ENCODE data around the gene APAF1.

Gene APAF1

DNA sequence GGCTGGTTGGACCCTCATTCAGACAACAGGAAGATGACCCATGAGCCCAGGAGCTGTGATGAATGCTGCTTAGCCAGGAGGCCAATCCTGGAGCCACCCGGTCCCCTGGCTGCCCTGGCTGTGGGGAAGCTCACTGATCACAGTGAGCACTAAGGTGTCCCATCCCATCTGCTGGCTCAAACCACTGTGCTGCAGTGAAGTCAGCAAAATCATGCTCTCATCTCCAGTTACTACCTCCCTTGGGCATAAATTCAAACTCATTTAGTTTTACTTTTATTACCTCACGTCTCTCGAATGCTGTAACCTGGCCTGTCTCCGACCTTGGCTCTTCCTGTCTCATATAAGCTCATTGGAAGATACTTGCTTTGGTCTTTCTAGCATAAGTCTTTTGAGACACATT, 112.4 kb downstream of the APAF1 start:
- no peak for DNase-seq (ENCODE audit: low read depth)

DNA sequence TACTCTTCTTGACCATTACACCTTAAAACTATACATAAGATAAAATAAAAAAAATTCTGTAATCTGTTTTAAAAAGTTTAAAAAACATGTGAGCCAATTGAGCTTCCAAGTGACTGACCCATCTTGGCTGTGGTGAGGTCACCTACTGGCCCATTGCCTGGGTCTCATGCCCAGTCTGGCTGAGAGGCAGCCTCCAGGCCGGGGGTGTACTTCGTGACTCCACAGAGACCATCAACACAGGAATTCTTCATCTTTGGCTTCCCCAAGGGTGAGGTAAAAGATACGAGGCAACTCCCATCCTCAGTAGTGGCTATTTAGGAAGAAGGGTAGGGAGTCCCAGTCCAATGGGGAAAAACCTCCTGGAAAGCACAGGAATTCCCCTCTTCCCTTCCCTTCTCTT, 113.2 kb downstream of the APAF1 start:
- DNase-seq (ENCODE audit: low read depth), result no peak

DNA sequence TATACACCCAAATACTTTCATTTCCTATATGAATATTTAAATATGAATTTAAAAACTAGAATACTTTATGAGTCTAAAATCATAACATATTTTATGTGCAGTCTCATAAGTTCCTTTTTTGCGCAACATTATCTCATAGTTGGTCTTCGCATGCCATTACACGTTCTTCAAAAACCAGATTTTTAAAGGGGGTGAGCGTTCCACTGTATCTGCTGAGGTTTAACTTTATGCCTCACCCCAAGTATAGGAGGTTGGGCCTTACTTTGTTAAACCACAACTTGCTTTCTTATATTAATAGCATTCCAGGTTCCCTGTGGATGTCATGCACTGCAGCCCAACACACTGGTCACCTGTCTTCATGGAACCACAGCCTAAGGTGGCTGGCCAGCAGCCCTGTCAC, 118.6 kb downstream of the APAF1 start:
- DNase-seq (ENCODE audit: low read depth), result no peak

DNA sequence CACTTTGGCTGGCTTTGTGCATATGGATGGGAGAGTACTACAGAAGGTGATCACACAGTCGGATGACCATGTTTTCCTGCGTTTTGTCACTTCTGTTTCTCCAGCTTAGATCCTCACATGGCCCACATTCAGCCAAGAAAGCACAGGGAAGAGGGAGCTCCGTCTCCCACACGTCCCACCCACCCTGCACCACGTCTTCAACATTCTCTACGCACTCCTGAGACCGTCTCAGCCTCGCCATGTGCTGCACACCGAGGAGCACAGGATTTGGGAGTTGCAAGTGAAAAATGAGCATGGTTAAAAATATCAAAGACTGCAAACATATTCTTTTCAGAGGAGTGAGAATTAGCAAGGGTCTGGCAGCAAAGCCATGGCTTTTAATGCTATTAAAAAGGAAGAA, 122.2 kb downstream of the APAF1 start:
- DNase-seq (ENCODE audit: low read depth), result no peak

DNA sequence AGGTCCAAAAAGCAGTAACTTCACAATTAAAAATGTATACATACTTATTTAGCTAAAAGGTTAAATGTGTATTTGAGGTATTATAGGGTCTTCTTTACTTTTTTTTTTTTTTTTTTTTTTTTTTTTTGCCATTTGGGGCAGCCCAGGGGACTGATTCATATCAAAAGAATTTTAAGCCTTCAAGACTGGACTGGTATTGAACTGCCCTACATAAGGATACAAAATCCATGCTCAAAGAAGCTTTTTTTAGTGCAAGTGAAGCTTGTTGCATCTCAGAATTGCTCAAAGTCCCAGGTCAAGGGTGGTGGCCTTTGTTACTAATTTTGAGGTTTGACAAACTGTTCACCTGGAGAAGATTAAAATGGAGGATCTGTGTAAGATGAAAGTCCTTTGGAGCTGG, 124.0 kb downstream of the APAF1 start:
- DNase-seq (ENCODE audit: low read depth), result no peak

DNA sequence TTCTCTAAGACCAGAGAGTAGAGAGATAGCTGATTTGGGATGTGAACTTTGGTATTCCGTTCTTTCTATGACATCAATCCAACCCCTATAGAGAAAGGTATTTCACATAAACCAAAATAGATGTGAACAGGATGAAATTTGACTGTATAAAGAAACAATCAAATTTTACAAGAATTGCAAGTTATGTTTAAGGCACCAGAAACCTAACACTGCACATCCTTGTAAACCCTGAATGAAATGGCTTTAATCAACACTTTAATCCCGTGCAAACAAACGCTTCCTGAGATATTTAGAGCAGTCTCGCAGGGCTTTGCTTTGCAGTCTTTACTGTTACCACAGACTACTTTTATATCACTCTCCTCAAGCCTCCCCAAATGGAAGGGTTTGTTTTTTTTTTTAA, 125.1 kb downstream of the APAF1 start:
- DNase-seq (ENCODE audit: low read depth), result no peak

DNA sequence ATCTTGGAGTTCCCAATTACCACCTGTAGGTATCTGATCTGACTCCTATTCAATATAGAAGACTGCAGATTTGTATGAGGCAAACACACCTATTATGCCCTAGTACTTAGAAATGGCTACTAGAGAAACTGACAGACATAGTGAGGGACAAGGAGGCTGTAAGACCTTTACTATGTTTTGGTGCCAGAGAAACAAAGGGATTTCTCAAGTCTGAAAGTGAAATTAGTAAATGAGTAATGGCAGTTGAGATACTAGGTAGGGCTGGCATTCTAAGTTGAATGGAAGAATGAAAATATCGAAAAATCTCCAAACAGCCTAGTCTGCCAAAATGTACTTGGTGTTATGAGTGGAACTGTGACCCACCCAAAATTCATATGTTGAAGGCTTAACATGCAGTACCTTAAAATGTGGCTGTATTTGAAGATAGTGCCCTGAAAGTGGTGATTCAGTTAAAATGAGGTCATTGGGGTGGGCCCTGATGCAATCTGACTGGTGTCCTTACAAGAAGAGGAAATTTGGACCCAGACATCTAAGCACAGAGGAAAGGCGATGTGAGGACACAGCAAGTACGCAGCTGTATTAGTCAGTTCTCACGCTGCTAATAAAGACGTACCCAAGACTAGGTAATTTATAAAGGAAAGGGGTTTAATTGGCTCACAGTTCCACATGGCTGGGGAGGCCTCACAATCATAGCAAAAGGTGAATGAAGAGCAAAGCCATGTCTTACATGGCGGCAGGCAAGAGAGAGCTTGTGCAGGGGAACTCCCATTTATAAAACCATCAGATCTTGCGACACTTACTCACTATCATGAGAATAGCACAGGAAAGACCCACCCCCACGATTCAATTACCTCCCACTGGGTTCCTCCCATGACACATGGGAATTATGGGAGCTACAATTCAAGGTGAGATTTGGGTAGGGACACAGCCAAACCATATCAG, 127.0 kb downstream of the APAF1 start:
- no peak for DNase-seq (ENCODE audit: low read depth)

DNA sequence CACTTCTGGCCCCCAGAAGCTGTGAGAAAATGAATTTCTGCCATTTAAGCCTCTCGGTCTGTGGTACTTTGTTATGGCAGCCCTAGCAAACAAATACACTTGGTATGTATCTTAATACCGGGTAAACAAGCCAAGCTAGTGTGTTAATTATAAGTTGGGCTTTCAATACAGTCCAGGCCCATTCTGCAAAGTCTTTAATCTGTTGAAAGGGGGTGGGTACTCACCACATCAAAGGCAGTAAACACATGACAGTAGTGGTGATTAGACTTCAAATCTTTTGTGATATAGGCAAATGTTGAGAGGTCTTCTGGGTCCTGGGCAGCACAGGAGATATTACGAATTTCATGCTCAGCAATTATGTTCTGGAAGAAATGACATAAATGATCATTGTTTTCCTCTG, 127.7 kb downstream of the APAF1 start:
- no peak for DNase-seq (ENCODE audit: low read depth)

DNA sequence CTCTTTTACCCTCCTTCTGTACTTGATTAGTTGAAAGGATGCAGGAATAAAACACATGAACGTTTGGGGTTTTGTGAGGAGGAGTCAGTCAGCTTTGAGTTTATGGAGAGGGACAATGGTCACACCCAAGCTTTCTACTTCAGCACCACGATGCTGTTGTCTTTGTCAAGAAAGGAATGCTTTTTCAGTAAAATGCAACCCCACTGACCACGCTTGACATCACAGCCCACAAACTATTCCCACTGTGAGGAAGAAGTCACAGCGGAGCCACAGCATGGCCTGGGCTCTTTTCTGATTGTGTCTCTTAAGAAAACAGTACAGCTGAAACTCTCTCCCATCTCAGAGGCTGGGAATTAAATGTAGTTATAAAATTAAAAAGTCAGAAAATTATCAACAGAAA, 135.2 kb downstream of the APAF1 start:
- no peak for DNase-seq (ENCODE audit: low read depth)

DNA sequence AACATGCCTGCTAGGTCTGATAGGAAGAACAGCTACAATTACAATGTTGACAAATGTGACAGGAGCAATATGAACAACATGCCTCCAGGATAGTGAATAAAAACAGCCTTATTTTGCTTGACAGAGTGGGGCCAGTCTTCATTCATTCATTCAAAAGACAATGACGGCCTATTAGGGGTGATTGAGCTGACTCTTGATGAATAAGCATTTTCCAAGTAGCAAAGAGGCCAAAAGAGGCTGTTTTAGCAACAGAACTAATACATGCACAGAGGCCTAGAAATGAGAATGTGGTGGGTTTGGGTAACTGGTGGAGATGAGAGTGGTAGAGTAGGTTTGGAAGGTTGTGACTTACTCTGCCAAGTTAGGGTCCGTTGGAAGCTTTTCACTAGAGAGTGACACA, 138.3 kb downstream of the APAF1 start:
- DNase-seq (ENCODE audit: low read depth), result no peak

Data from activated T-cell treated with anti-CD3 and anti-CD28 coated beads for 1 hour (primary cell).